Heart left ventricle (tissue), 16 donors: Measurements from ENCODE around the gene PIP4K2A. TPM values are rescaled to one million over a fixed set of nuclear protein-coding genes. Genes with fewer than 3 reads are reported as not detected.

Experiments used
- ATAC-seq, 4 donors: fragments of 200-7000 bp; cut with Tn5 transposase; one replicate each; pipeline ENCODE4 v1.9.1; 2020 to 2022; ENCODE audit warnings: moderate library complexity in 4 of 4, mild to moderate bottlenecking in 3 of 4, moderate number of reproducible peaks in 1 of 4
- DNase-seq, 5 donors: peaks; one replicate each; pipeline ENCODE4 v3.0.0-alpha.2; 2020
- H3K27ac ChIP-seq, 12 donors: fragments of 200-600 bp; sonication (generic) in 4 of 12; one replicate each; pipeline versions ENCODE4 v1.5.0 to v1.8.0; 2016 to 2022; ENCODE audit warnings: mild to moderate bottlenecking in 2 of 12
- H3K27me3 ChIP-seq, 9 donors: fragments of 200-600 bp; sonication (generic) in 2 of 9; one replicate each; pipeline versions ENCODE4 v1.5.1 to v1.8.0; 2016 to 2022; ENCODE audit warnings: mild to moderate bottlenecking in 3 of 9
- H3K36me3 ChIP-seq, 9 donors: fragments of 200-600 bp; sonication (generic) in 2 of 9; one replicate each; pipeline versions ENCODE4 v1.5.0 to v1.8.0; 2018 to 2022; ENCODE audit warnings: mild to moderate bottlenecking in 2 of 9
- H3K4me1 ChIP-seq, 12 donors: fragments of 200-600 bp; sonication (generic) in 4 of 12; one replicate each; pipeline versions ENCODE4 v1.5.0 to v1.8.0; 2016 to 2022; ENCODE audit warnings: mild to moderate bottlenecking in 3 of 12
- H3K4me3 ChIP-seq, 12 donors: fragments of 200-600 bp; sonication (generic) in 4 of 12; one replicate each; pipeline versions ENCODE4 v1.5.0 to v1.8.0; 2017 to 2022; ENCODE audit warnings: mild to moderate bottlenecking in 9 of 12, moderate library complexity in 4 of 12
- H3K9me3 ChIP-seq, 12 donors: fragments of 200-600 bp; sonication (generic) in 4 of 12; one replicate each; pipeline versions ENCODE4 v1.5.0 to v1.8.0; 2016 to 2022; ENCODE audit warnings: mild to moderate bottlenecking in 1 of 12
- CTCF ChIP-seq, 12 donors: fragments of 200-600 bp; sonication (generic) in 4 of 12; IDR thresholded peaks; one replicate each; pipeline versions ENCODE4 v1.5.0 to v1.8.0; 2018 to 2022; ENCODE audit warnings: antibody characterized with exemption in 12 of 12, mild to moderate bottlenecking in 5 of 12
- POLR2A ChIP-seq, 2 donors: fragments of 450-650 bp; IDR thresholded peaks; one replicate each; pipeline ENCODE4 v1.6.1; 2017; ENCODE audit warnings: antibody characterized with exemption in 2 of 2, mild to moderate bottlenecking in 2 of 2, moderate library complexity in 2 of 2
- WGBS, 4 donors: extraction: QIAGEN DNeasy Blood & Tissue Kit in 2 of 4; methylation state at CpG; one replicate each; pipeline versions ENCODE4 v1.1.5 to v1.1.7; 2013 to 2018; 5-methylcytosine and 5-hydroxymethylcytosine counted together
- intact Hi-C, 10 donors: fragments of 100-400 bp; cut with DNase I; formaldehyde crosslinking; loops; one replicate each; pipeline versions ENCODE4 v1.11.1 to v1.14.2; 2022
- polyA plus RNA-seq, 2 donors: library from polyadenylated mRNA; stranded (reverse); fragments of 200-250 nt; gene quantifications; one replicate each; pipeline ENCODE4 v1.2.3, GENCODE V29; 2013
- total RNA-seq, 9 donors: library from RNA; depleted of rRNA in 2 of 9; stranded (reverse); fragments of >200 nt in 2 of 9; fragmentation: NEBNext Ultra II Directional in 3 of 9; extraction: Animal tissue kit (Norgen Biotek cat#: 25700) in 3 of 9; gene quantifications; one replicate each; pipeline versions ENCODE4 v1.1.0 to v1.2.4, GENCODE V29; 2016 to 2023
- donor health status: ischemic (EF 13 %, LVEDD 7.1; RV severe dilation, severe dysfunction).
- donor health status: healthy with polysubstance abuse.
- donor health status: DM: no; HTN: yes; CAD: no.
- donor health status: DM: no; HTN: no; CAD: no.
- donor health status: ischemic (EF 25% LVEDD 6.9; RV normal size, moderate dysfunction).
- donor health status: ischemic (EF 25% LVEDD 5.7; RV mildly dilated, moderate dysfunction).
- donor health status: healthy.
- donor health status: DM: yes; HTN: yes; CAD: no.
- donor health status: ischemic (EF 35%, LVEDD 5.7; RV mildly dilated, moderate dysfunction).
- donor health status: nonischemic (EF 11% LVEDD 7.7; RV severe dilation, severe dysfunction).
- donor health status: DM: yes; HTN: yes; CAD: no.
- donor health status: PGD.
- donor health status: ischemic (EF 29% LVEDD 5.4; RV normal size, mild dysfunction).
- donor health status: nonischemic (EF 23%, LVEDD 6.1; RV moderate dilation, normal function).

Gene PIP4K2A
- total and polyA plus RNA-seq, 11 donors, result 4.0 to 35.6 (median 12.5) TPM

- Histone ChIP-seq H3K4me1 (peaks cover 0 to 8% (median 0%) of the 10 kb centered on the region in 12 donors), H3K27me3 (no peaks in the 10 kb centered on the region), H3K9me3 (no peaks in the 10 kb centered on the region), H3K27ac (no peak overlapping the region), H3K36me3 (no peaks in the 10 kb centered on the region), H3K4me3 (no peak overlapping the region)
- DNase-seq (no peak), ATAC-seq (no peak)
- 95 to 96% (median 96%) methylated on average over 6 of the region's 6 CpGs for WGBS, 4 donors
- TF ChIP-seq CTCF (IDR thresholded peaks at IDR 0.05), result no peak
- no peak for TF ChIP-seq POLR2A (IDR thresholded peaks at IDR 0.05)
- intact Hi-C loops, result no loop called here
These were observed 44.5 kb upstream of the PIP4K2A start for GRCh38 chr10:22758867-22759266.

GRCh38 chr10:22754296-22754695 is 39.9 kb upstream of the PIP4K2A start:
- Histone ChIP-seq H3K4me3 (no peak overlapping the region), H3K36me3 (no peaks in the 10 kb centered on the region), H3K27ac (peak overlapping the region in 1 of 12 donors; percentile 13), H3K4me1 (peaks cover 0 to 16% (median 0%) of the 10 kb centered on the region in 12 donors), H3K27me3 (no peaks in the 10 kb centered on the region), H3K9me3 (no peaks in the 10 kb centered on the region)
- ATAC-seq (no peak), DNase-seq (no peak)
- WGBS, 4 donors, result 84 to 87% (median 86%) methylated on average over 4 of the region's 4 CpGs
- intact Hi-C loops, result no loop called here
- TF ChIP-seq CTCF (IDR thresholded peaks at IDR 0.05) (no peak), POLR2A (IDR thresholded peaks at IDR 0.05) (no peak)

DNA sequence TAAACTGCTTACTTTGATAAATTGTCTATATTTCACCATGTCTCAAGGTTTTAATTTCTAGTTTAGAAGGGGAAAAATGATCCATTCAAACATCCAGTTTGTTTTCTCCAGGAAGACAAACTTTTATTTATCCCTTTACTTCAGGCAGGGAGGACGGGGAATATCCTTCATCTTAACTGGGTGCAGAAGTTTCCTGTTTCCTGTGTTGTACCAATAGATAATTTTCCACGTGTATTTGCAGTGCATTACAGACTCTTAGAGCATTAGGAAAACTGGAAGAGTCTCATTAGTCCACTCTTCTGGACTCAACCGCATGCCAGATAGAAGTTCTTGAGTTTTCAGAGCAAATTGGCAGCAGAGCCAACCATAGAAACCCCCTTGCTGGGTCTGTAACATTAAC is 39.4 kb upstream of the PIP4K2A start:
- Histone ChIP-seq H3K27ac (peak overlapping the region in 1 of 12 donors; percentile 13), H3K4me1 (peaks cover 0 to 16% (median 0%) of the 10 kb centered on the region in 12 donors), H3K9me3 (no peaks in the 10 kb centered on the region), H3K36me3 (no peaks in the 10 kb centered on the region), H3K4me3 (no peak overlapping the region), H3K27me3 (no peaks in the 10 kb centered on the region)
- intact Hi-C loops, result no loop called here
- TF ChIP-seq CTCF (IDR thresholded peaks at IDR 0.05), result no peak
- TF ChIP-seq POLR2A (IDR thresholded peaks at IDR 0.05), result no peak
- no peak for ATAC-seq
- DNase-seq, result no peak
- WGBS, 4 donors, result 45 to 49% (median 48%) methylated on average over 3 of the region's 3 CpGs

- H3K27ac ChIP-seq, result no peak overlapping the region
- H3K4me3 ChIP-seq, result no peak overlapping the region
- DNase-seq, result no peak
- TF ChIP-seq CTCF (IDR thresholded peaks at IDR 0.05), result no peak
- no peak for TF ChIP-seq POLR2A (IDR thresholded peaks at IDR 0.05)
- peaks cover 0 to 3% (median 0%) of the 10 kb centered on the region in 12 donors for H3K9me3 ChIP-seq
- H3K4me1 ChIP-seq, result peaks cover 0 to 16% (median 0%) of the 10 kb centered on the region in 12 donors
- 85 to 92% (median 89%) methylated on average over 2 of the region's 2 CpGs for WGBS, 4 donors
- H3K36me3 ChIP-seq, result no peaks in the 10 kb centered on the region
- no peaks in the 10 kb centered on the region for H3K27me3 ChIP-seq
- ATAC-seq, result no peak
- intact Hi-C loops, result no loop called here
These were observed 38.0 kb upstream of the PIP4K2A start for GRCh38 chr10:22752272-22752889.
